GM12864 (cell line): ENCODE data around the gene TSHZ1.

Experiments
- DNase-seq: peaks from one replicate; pipeline ENCODE4 v3.0.0-alpha.2; 2011; ENCODE audit warnings: low read depth
- H3K4me3 ChIP-seq: 2 replicates; pipeline ENCODE4 v1.5.1; 2011; ENCODE audit warnings: mild to moderate bottlenecking, low read depth, low read length, control low read depth
- CTCF ChIP-seq: IDR thresholded peaks from 2 replicates; pipeline ENCODE4 v1.5.1; 2011; ENCODE audit warnings: low read depth, mild to moderate bottlenecking, moderate library complexity, low read length, control low read depth, inconsistent platforms; ENCODE audit errors: missing control alignments

TSHZ1 gene

GRCh38 chr18:75211626-75211952 is 992 bp downstream of the TSHZ1 start:
- DNase-seq: no peak
- no peak for TF ChIP-seq CTCF
- peak overlapping the region; percentile 64 for H3K4me3 ChIP-seq

- peak overlapping the region; percentile 64 for H3K4me3 ChIP-seq
- no peak for TF ChIP-seq CTCF
- DNase-seq: no peak
Measured at GRCh38 chr18:75211953-75212750, 1.6 kb downstream of the TSHZ1 start.

GRCh38 chr18:75212751-75213090 is 2.1 kb downstream of the TSHZ1 start:
- no peak for DNase-seq
- H3K4me3 ChIP-seq: no peak overlapping the region; the same call in 1 of the 2 replicates
- TF ChIP-seq CTCF: no peak

GRCh38 chr18:75213611-75214331 is 3.2 kb downstream of the TSHZ1 start:
- no peak for DNase-seq
- no peak for TF ChIP-seq CTCF
- no peak overlapping the region for H3K4me3 ChIP-seq

GRCh38 chr18:75214332-75214690 is 3.7 kb downstream of the TSHZ1 start:
- no peak for TF ChIP-seq CTCF
- no peak for DNase-seq
- no peak overlapping the region for H3K4me3 ChIP-seq

GRCh38 chr18:75214766-75215510 is 4.3 kb downstream of the TSHZ1 start:
- H3K4me3 ChIP-seq: no peak overlapping the region
- TF ChIP-seq CTCF: no peak
- DNase-seq: no peak
